ENCODE results near the gene FILIP1L.
"Not testable (repeated sequence)": the region's sequence is repeated elsewhere in the genome, so short reads cannot be mapped to it uniquely, and the experiment has no call there.

- TF ChIP-seq POLR2AphosphoS5, CTCF (IDR thresholded peaks at IDR 0.05): not testable (repeated sequence)
Measured at GRCh38 chr3:99841949-99842348, 272.4 kb downstream of the FILIP1L start.
